ENCODE data around the gene JOSD1. TPM values are rescaled to one million over a fixed set of nuclear protein-coding genes. Genes with fewer than 3 reads are reported as not detected.
A peak's percentile ranks its signal among the peaks of the same experiment; 100 is the strongest.

JOSD1 gene
- total and polyA plus RNA-seq, 9 of the 15 experiments (the other 6 are each of a cell fraction or from before 2014, with no cell fraction given) = 8.9 to 39.1 (median 30.4) TPM

GRCh38 chr22:38698407-38699094 is 2.2 kb downstream of the JOSD1 start:
- Histone ChIP-seq H3K9me3 (replicated peaks; ENCODE audit: control insufficient read depth, insufficient read depth, low read depth, low read length) (no peaks in the 10 kb centered on the region), H3K9ac (ENCODE audit: insufficient read depth in 1 of 2, low read depth in 2 of 2, low read length in 2 of 2) (peak overlapping the region; percentile 53 to 86; a peak in 3 of 4 replicates), H3K36me3 (ENCODE audit: control insufficient read depth, insufficient read depth, low read length) (peaks cover 36% of the 10 kb centered on the region), H4K20me1 (replicated peaks; ENCODE audit: control insufficient read depth, insufficient read depth, low read length) (no peaks in the 10 kb centered on the region; the same call in 1 of the 2 replicates), H3K27me3 (ENCODE audit: control insufficient read depth in 2 of 2, insufficient read depth in 2 of 2, low read length in 2 of 2) (no peaks in the 10 kb centered on the region), H3K4me1 (replicated peaks in 1 of 2; ENCODE audit: control insufficient read depth in 2 of 2, insufficient read depth in 2 of 2, low read length in 2 of 2) (peaks cover 43 to 45% of the 10 kb centered on the region in 2 experiments; a peak in 4 of 5 replicates), H3K79me2 (ENCODE audit: control insufficient read depth, insufficient read depth, low read length) (peaks cover 71% of the 10 kb centered on the region), H3K4me3 (peak overlapping the region; percentile 89), H3K9me1 (ENCODE audit: control insufficient read depth, insufficient read depth, low read length) (peaks cover 3% of the 10 kb centered on the region), H3K4me2 (ENCODE audit: insufficient read depth, low read length) (peak overlapping the region; percentile 83), H2AFZ (ENCODE audit: low read depth, low read length) (no peak overlapping the region), H3K27ac (ENCODE audit: extremely low read depth, low read depth, low read length) (peak overlapping the region; percentile 89; the same call in 2 of the 3 replicates)
- ChIA-PET CTCF (ENCODE audit: low intra/inter-chr PET ratio) (no interaction called here), POLR2A (interaction anchor here (0.5 to 3.2 kb wide), 8 partner anchors 10 to 824 kb away, joined by 3 to 12 read pairs (median 3); partner anchors contain the start of gene TOMM22)
- BruUV-seq (replicated peaks) = no TSS peak
- DNase-seq (ENCODE audit: extremely low read depth in 1 of 4, low spot score in 3 of 4) (no peak), ATAC-seq (no peak), FAIRE-seq (no peak)
- 52% methylated on average over 10 of the region's 13 CpGs for WGBS (ENCODE audit: insufficient coverage, low coverage, missing lambda C conversion rate)
- TF ChIP-seq ZBTB40 (IDR thresholded peaks at IDR 0.05) = no peak
- TF ChIP-seq ZBTB40 (CRISPR knock-in tag; IDR thresholded peaks at IDR 0.05) = no peak
- TF ChIP-seq KAT7 (CRISPR knock-in tag; IDR thresholded peaks at IDR 0.05; ENCODE audit: borderline replicate concordance) = no peak
- no peak for TF ChIP-seq ZNF311 (CRISPR knock-in tag; IDR thresholded peaks at IDR 0.05)
- in situ Hi-C loops (cut with MboI) (no loop called here), intact Hi-C loops (cut with micrococcal nuclease) (no loop called here)

Measured in K562 (cell line).